Measurements from ENCODE around the gene KDM4D. TPM values are rescaled to one million over a fixed set of nuclear protein-coding genes. Genes with fewer than 3 reads are reported as not detected.

Gene KDM4D
- total and polyA plus RNA-seq, 2 of the 8 experiments (the other 6 are each of a cell fraction or from before 2014, with no cell fraction given), result 1.5 to 4.5 TPM

DNA sequence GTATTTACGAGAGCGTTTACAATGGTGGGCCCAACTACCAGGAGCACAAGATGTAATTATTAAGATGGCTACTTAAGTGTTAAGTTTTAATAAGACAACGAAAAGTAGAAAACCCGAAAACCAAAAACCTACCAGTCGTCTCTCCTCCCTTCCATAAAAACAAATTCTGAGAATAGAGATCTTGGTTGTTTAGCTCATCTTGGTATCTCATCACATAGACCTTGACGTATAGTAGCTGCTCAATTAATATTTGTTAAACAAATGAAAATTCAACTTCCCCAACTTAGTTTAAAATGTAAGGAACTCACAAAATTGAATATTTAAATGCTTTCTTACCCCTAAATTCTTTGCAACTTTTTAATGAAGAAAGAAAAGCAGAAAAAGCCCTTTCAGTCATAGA, 669 bp downstream of the KDM4D start:
- Histone ChIP-seq H2AK5ac (ENCODE audit: low read depth, low read length) (no peak overlapping the region), H3K4me1 (replicated peaks in 1 of 4; ENCODE audit: control insufficient read depth in 3 of 4, insufficient read depth in 4 of 4, low read length in 3 of 4) (peaks cover 0 to 2% (median 0%) of the 10 kb centered on the region in 4 experiments; a peak in 2 of 7 replicates), H3K27ac (ENCODE audit: low read depth, low read length) (no peak overlapping the region), H3K14ac (ENCODE audit: insufficient read length) (no peak overlapping the region), H3K27me3 (replicated peaks in 1 of 4; ENCODE audit: control insufficient read depth in 3 of 4, extremely low read depth in 1 of 4, insufficient read depth in 3 of 4, low read length in 3 of 4) (no peaks in the 10 kb centered on the region), H2AFZ (ENCODE audit: low read length) (0 out of 2 replicates have a peak overlapping the region, but pooled peaks have one; percentile 81), H3K4ac (replicated peaks; ENCODE audit: insufficient read length, low read depth, low read length) (no peak overlapping the region), H2BK15ac (ENCODE audit: low read length) (no peak overlapping the region), H3K56ac (replicated peaks; ENCODE audit: insufficient read length, low read depth, low read length) (no peak overlapping the region), H4K20me1 (replicated peaks in 1 of 2; ENCODE audit: control insufficient read depth in 1 of 2, insufficient read depth in 2 of 2, low read length in 2 of 2) (no peaks in the 10 kb centered on the region), H3K9me3 (ENCODE audit: insufficient read depth in 2 of 2, low read depth in 1 of 2, low read length in 1 of 2) (no peaks in the 10 kb centered on the region), H2BK120ac (replicated peaks; ENCODE audit: low read depth, low read length) (no peak overlapping the region), H3K79me2 (ENCODE audit: control insufficient read depth in 1 of 2, insufficient read depth in 2 of 2, low read length in 2 of 2) (peaks cover 0 to 12% of the 10 kb centered on the region in 2 experiments; a peak in 2 of 4 replicates), H3K9ac (replicated peaks in 1 of 4; ENCODE audit: extremely low read depth in 1 of 4, low read depth in 3 of 4, low read length in 3 of 4) (no peak overlapping the region; a peak in 1 of 7 replicates), H2BK12ac (ENCODE audit: low read depth, low read length) (no peak overlapping the region), H3K23ac (ENCODE audit: insufficient read length) (no peak overlapping the region), H2BK20ac (ENCODE audit: low read length) (no peak overlapping the region), H4K5ac (ENCODE audit: insufficient read length, low read depth, low read length) (peak overlapping the region; percentile 88), H2BK5ac (ENCODE audit: low read depth, low read length) (no peak overlapping the region), H3K4me2 (ENCODE audit: insufficient read depth in 1 of 2, low read depth in 2 of 2, low read length in 2 of 2) (peak overlapping the region; percentile 62 to 65), H4K8ac (ENCODE audit: extremely low read depth, insufficient read depth, low read length) (no peak overlapping the region), H3K36me3 (ENCODE audit: control insufficient read depth in 2 of 4, insufficient read depth in 4 of 4, low read length in 3 of 4) (peaks cover 6 to 30% (median 13%) of the 10 kb centered on the region in 4 experiments), H3K23me2 (ENCODE audit: low read depth, low read length) (no peaks in the 10 kb centered on the region; the same call in 1 of the 2 replicates), H3K4me3 (ENCODE audit: extremely low read depth in 1 of 4, insufficient read depth in 2 of 4, low read depth in 3 of 4, low read length in 4 of 4) (peak overlapping the region; percentile 72 to 99 (median 88)), H3K18ac (ENCODE audit: extremely low read depth, low read length) (no peak overlapping the region), H4K91ac (replicated peaks; ENCODE audit: insufficient read length, low read length) (no peak overlapping the region), H3K79me1 (ENCODE audit: low read depth, low read length) (no peaks in the 10 kb centered on the region; the same call in 1 of the 2 replicates)
- CTCF ChIA-PET (ENCODE audit: partially characterized antibody), result interaction anchor here (1.2 to 1.6 kb wide), 3 partner anchors 27 to 117 kb away, joined by 3 to 4 read pairs (median 4); no protein-coding TSS in a partner anchor
- POLR2A ChIA-PET (ENCODE audit: partially characterized antibody), result interaction anchor here (1.0 to 1.9 kb wide), 3 partner anchors 8 to 93 kb away, joined by 3 to 9 read pairs (median 6); no protein-coding TSS in a partner anchor
- 74% methylated on average over 6 of the region's 6 CpGs; no CpG with 5 or more reads in 1 of the 2 experiments for WGBS, 2 experiments (ENCODE audit: extremely low coverage in 1 of 2, insufficient coverage in 1 of 2, insufficient read length in 1 of 2, insufficient replicate concordance in 2 of 2, low coverage in 1 of 2, low lambda C conversion rate in 2 of 2, missing lambda C conversion rate in 1 of 2)
- DNase-seq (ENCODE audit: low read depth in 1 of 2, low spot score in 2 of 2) (no peak), FAIRE-seq (no peak)
- TF ChIP-seq NANOG (IDR thresholded peaks at IDR 0.05; ENCODE audit: insufficient read depth, low read depth, low read length, poor library complexity, severe bottlenecking), result no peak
- no peak for TF ChIP-seq RXRA (IDR thresholded peaks at IDR 0.05; ENCODE audit: insufficient read depth, low read depth, low read length)
- TF ChIP-seq KDM1A (IDR thresholded peaks at IDR 0.05; ENCODE audit: borderline replicate concordance, low read length), result no peak
- TF ChIP-seq GABPA (IDR thresholded peaks at IDR 0.05; ENCODE audit: borderline replicate concordance, insufficient read depth, low read length), result no peak
- no peak for TF ChIP-seq FOSL1 (IDR thresholded peaks at IDR 0.05; ENCODE audit: insufficient read depth, low read depth, low read length)
- no peak for TF ChIP-seq RBBP5 (IDR thresholded peaks at IDR 0.05; ENCODE audit: borderline replicate concordance, low read depth, low read length)
- no peak for TF ChIP-seq TCF12 (IDR thresholded peaks at IDR 0.05; ENCODE audit: low read depth, low read length)
- TF ChIP-seq EP300 (IDR thresholded peaks at IDR 0.05; ENCODE audit: borderline replicate concordance in 1 of 2, low read depth in 2 of 2, low read length in 2 of 2), result no peak
- no peak for TF ChIP-seq CHD1 (IDR thresholded peaks at IDR 0.05; ENCODE audit: low read depth, low read length)
- TF ChIP-seq GTF2F1 (IDR thresholded peaks at IDR 0.05; ENCODE audit: borderline replicate concordance, low read depth, low read length), result no peak
- no peak for TF ChIP-seq MAX (IDR thresholded peaks at IDR 0.05)
- TF ChIP-seq KDM4A (IDR thresholded peaks at IDR 0.05; ENCODE audit: low read depth, low read length, severe bottlenecking), result no peak
- no peak for TF ChIP-seq CBX5 (IDR thresholded peaks at IDR 0.05; ENCODE audit: low read depth, low read length)

All from H1 (cell line).